Fibroblast of lung (primary cell): ENCODE data around the gene SHANK2. TPM values are rescaled to one million over a fixed set of nuclear protein-coding genes. Genes with fewer than 3 reads are reported as not detected.

Experiments
- DNase-seq, 2 donors: peaks; one replicate each; pipeline versions ENCODE4 v3.0.0 to v3.0.0-alpha.2; 2010; ENCODE audit warnings: low read depth in 2 of 2
- H2AFZ ChIP-seq: 2 replicates; pipeline ENCODE4 v1.5.1; 2012; ENCODE audit warnings: low read length, control low read depth, inconsistent platforms
- H3K27ac ChIP-seq: 2 replicates; pipeline ENCODE4 v1.5.1; 2011; ENCODE audit warnings: low read length, control low read depth; ENCODE audit not compliant: insufficient read depth
- H3K27me3 ChIP-seq: 2 replicates; pipeline ENCODE4 v1.5.1; 2011; ENCODE audit warnings: mild to moderate bottlenecking, low read length; ENCODE audit not compliant: control insufficient read depth, insufficient read depth
- H3K36me3 ChIP-seq: 2 replicates; pipeline ENCODE4 v1.5.1; 2011; ENCODE audit warnings: low read length; ENCODE audit not compliant: control insufficient read depth, insufficient read depth
- H3K4me1 ChIP-seq: 2 replicates; pipeline ENCODE4 v1.5.1; 2011; ENCODE audit warnings: low read length; ENCODE audit not compliant: control insufficient read depth, insufficient read depth; ENCODE audit errors: extremely low read depth
- H3K4me2 ChIP-seq: 2 replicates; pipeline ENCODE4 v1.5.1; 2011; ENCODE audit warnings: low read length, control low read depth; ENCODE audit not compliant: insufficient read depth; ENCODE audit errors: extremely low read depth
- H3K4me3 ChIP-seq, 4 experiments: fragments of 200-600 bp in 1 of 4; sonication (generic) in 1 of 4; replicated peaks in 1 of 4; 2 replicates each; pipeline ENCODE4 v1.5.1; 2011 to 2016; ENCODE audit warnings: low read length in 4 of 4, low read depth in 3 of 4, mild to moderate bottlenecking in 3 of 4, control low read depth in 2 of 4, inconsistent platforms in 1 of 4, mixed read lengths in 1 of 4; ENCODE audit not compliant: insufficient read depth in 1 of 4; ENCODE audit errors: control extremely low read depth in 1 of 4
- H3K79me2 ChIP-seq: 2 replicates; pipeline ENCODE4 v1.5.1; 2012; ENCODE audit warnings: mild to moderate bottlenecking, low read length, inconsistent platforms; ENCODE audit not compliant: control insufficient read depth, insufficient read depth
- H3K9ac ChIP-seq: 2 replicates; pipeline ENCODE4 v1.5.1; 2011; ENCODE audit warnings: mild to moderate bottlenecking, low read length, control low read depth; ENCODE audit not compliant: insufficient read depth
- H3K9me3 ChIP-seq: 2 replicates; pipeline ENCODE4 v1.5.1; 2012; ENCODE audit warnings: low read depth, low read length; ENCODE audit not compliant: control insufficient read depth, insufficient read depth
- H4K20me1 ChIP-seq: 2 replicates; pipeline ENCODE4 v1.5.1; 2011; ENCODE audit warnings: low read length; ENCODE audit not compliant: control insufficient read depth, insufficient read depth; ENCODE audit errors: extremely low read depth
- EZH2 ChIP-seq: IDR thresholded peaks from 2 replicates; pipeline ENCODE4 v1.5.1; 2012; ENCODE audit warnings: low read length, control low read depth, mild to moderate bottlenecking; ENCODE audit errors: missing control alignments
- polyA plus RNA-seq, 2 donors: library from polyadenylated mRNA; depleted of rRNA in 1 of 2; stranded (reverse) in 1 of 2; unstranded in 1 of 2; fragments of >200 nt; gene quantifications; 2 replicates each; pipeline ENCODE4 v1.2.1, GENCODE V29; 2011 to 2012; ENCODE audit warnings: missing spikeins in 1 of 2
- total RNA-seq: library from RNA; depleted of rRNA; stranded (reverse); fragments of >200 nt; gene quantifications from 2 replicates; pipeline ENCODE4 v1.2.1, GENCODE V29; 2014
- TF ChIP-seq, protein P1 (sequence below), 2 donors: IDR thresholded peaks in 1 of 2; conservative IDR thresholded peaks in 1 of 2; 1 replicate in 1 of 2; 2 replicates in 1 of 2; pipeline ENCODE4 v1.5.1; 2011 to 2012; ENCODE audit warnings: low read length in 2 of 2, control low read depth in 1 of 2, inconsistent platforms in 1 of 2, low read depth in 1 of 2, mild to moderate bottlenecking in 1 of 2

The SHANK2 gene
- total and polyA plus RNA-seq, 2 donors (not counting 1 experiment from before 2014, with no cell fraction given), result 3.2 to 11.6 TPM

DNA sequence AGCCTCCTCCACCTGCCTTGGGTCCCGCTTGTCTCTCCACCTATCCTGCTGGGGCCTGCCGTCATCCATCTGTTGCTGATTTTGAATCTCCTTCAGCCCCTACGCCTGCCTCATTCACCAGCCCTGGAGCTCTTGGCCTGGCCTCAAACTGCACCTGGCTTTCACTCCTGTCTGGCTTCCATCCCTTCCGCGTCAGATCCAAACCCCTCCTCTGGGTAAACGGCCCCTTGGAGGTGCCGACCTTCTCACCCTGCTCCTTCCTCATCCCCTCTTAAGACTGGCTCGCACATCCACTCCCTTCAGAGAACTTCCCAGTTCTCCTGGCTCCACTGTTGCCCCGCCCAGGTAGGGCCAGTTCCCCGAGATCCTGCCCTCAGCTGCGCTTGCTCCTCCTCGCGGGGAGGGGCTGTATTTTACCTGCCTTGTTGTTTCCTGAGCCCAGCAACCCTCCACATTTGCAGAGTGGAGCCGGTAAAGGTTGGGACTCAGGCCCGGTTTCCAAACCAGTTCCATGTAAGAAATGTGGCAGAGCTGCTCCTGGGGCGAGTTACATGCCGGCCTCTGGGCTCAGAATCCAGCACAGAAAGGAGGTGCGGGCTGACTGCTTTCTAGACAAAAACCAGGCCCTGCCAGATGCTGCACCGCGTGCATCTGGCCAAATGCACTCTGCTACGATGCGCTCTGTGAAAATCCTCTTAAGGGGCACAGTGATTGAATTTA is 13.9 kb upstream of the SHANK2 start:
- Histone ChIP-seq H3K4me1 (no peaks in the 10 kb centered on the region), H3K79me2 (no peaks in the 10 kb centered on the region), H3K4me2 (no peak overlapping the region), H4K20me1 (no peaks in the 10 kb centered on the region), H2AFZ (no peak overlapping the region), H3K36me3 (no peaks in the 10 kb centered on the region), H3K4me3 (no peak overlapping the region), H3K27me3 (no peaks in the 10 kb centered on the region), H3K9me3 (no peaks in the 10 kb centered on the region), H3K27ac (no peak overlapping the region), H3K9ac (no peak overlapping the region)
- DNase-seq, result no peak
- TF ChIP-seq EZH2, result no peak
- TF ChIP-seq, protein P1, sequence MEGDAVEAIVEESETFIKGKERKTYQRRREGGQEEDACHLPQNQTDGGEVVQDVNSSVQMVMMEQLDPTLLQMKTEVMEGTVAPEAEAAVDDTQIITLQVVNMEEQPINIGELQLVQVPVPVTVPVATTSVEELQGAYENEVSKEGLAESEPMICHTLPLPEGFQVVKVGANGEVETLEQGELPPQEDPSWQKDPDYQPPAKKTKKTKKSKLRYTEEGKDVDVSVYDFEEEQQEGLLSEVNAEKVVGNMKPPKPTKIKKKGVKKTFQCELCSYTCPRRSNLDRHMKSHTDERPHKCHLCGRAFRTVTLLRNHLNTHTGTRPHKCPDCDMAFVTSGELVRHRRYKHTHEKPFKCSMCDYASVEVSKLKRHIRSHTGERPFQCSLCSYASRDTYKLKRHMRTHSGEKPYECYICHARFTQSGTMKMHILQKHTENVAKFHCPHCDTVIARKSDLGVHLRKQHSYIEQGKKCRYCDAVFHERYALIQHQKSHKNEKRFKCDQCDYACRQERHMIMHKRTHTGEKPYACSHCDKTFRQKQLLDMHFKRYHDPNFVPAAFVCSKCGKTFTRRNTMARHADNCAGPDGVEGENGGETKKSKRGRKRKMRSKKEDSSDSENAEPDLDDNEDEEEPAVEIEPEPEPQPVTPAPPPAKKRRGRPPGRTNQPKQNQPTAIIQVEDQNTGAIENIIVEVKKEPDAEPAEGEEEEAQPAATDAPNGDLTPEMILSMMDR (conservative IDR thresholded peaks at IDR 0.05 in 1 of 2, IDR thresholded peaks at IDR 0.05 in 1 of 2; ENCODE audit: low read depth in 1 of 2, low read length in 2 of 2), result no peak

- Histone ChIP-seq H3K9ac (no peak overlapping the region), H3K4me1 (no peaks in the 10 kb centered on the region), H3K4me3 (no peak overlapping the region), H3K4me2 (no peak overlapping the region), H3K36me3 (no peaks in the 10 kb centered on the region), H3K9me3 (no peaks in the 10 kb centered on the region), H3K79me2 (no peaks in the 10 kb centered on the region), H3K27me3 (no peaks in the 10 kb centered on the region), H4K20me1 (no peaks in the 10 kb centered on the region), H2AFZ (no peak overlapping the region), H3K27ac (no peak overlapping the region)
- TF ChIP-seq, protein P1 (conservative IDR thresholded peaks at IDR 0.05 in 1 of 2, IDR thresholded peaks at IDR 0.05 in 1 of 2; ENCODE audit: low read depth in 1 of 2, low read length in 2 of 2), result no peak
- no peak for TF ChIP-seq EZH2
- DNase-seq, result no peak
These were observed 13.2 kb upstream of the SHANK2 start for GRCh38 chr11:71265559-71266092.

DNA sequence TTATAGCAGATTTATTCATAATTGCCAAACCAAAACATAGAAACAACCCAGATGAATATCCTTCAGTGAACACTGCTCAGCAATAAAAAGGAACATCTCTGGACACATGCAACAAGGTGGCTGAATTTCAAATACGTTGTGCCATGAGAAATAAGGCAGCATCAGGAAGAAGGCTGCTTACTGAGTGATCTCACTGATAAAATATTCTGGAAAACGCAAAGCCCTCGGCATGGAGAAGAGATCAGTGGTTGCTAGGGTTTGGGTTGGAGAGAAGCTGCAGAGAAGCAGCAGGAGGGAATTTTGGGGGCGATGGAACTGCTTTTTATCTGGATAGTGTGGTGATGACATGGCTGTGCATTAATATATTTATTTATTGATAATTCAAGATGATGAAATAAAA is 11.0 kb upstream of the SHANK2 start:
- no peak overlapping the region for H3K27ac ChIP-seq
- H3K9me3 ChIP-seq, result no peaks in the 10 kb centered on the region
- no peak overlapping the region for H3K9ac ChIP-seq
- no peaks in the 10 kb centered on the region for H3K4me1 ChIP-seq
- H3K4me2 ChIP-seq, result no peak overlapping the region
- H3K4me3 ChIP-seq, result no peak overlapping the region
- H3K36me3 ChIP-seq, result no peaks in the 10 kb centered on the region
- no peaks in the 10 kb centered on the region for H4K20me1 ChIP-seq
- no peaks in the 10 kb centered on the region for H3K27me3 ChIP-seq
- peak in 1 of 2 donors; percentile 30 for DNase-seq
- TF ChIP-seq EZH2, result no peak
- TF ChIP-seq, protein P1 (conservative IDR thresholded peaks at IDR 0.05 in 1 of 2, IDR thresholded peaks at IDR 0.05 in 1 of 2; ENCODE audit: low read depth in 1 of 2, low read length in 2 of 2), result no peak
- no peaks in the 10 kb centered on the region for H3K79me2 ChIP-seq
- H2AFZ ChIP-seq, result no peak overlapping the region
